ENCODE measurements around the gene LMAN1L.

DNA sequence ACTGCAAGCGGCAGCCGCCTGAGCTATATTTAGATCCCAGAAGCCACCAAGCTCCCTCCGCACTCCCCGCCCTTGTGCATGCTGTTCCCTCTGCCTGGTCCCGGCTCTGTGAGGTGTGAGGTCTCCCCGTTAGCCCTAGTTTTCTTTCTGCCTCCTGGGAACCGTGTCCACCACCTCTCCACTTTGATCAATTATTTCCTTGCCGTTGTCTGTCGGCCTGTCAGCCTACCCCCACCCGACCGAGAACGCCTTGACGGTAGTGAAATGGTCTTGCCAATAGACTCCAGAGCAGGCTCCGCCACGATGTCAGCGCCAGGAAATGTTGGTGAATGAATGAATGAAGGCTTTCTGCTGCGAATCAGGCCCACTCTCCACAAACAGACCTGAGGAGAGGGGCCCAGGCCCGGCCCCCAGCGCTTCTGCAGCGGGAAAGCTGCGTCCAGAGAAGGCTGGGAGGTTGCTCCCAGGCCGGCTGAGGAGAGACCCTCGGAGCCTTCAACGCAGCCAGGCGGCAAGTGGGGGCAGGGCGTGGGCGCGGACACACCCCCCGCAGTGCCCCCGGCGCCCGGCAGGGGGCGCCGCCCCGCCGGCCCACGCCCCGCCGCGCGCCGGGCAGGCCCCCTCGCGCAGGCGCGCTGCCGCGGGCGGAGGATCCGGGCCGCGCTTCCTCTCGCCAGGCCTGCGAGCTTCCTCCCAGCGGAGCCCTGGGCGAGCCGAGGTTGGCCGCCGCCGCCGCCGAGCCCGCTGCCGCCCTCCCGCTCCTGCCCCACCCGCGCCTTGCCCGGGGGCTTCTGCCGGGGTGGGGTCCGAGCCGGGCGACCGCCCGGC, 31.0 kb upstream of the LMAN1L start, which contains the start of gene CSK:
- TF ChIP-seq, protein P1, sequence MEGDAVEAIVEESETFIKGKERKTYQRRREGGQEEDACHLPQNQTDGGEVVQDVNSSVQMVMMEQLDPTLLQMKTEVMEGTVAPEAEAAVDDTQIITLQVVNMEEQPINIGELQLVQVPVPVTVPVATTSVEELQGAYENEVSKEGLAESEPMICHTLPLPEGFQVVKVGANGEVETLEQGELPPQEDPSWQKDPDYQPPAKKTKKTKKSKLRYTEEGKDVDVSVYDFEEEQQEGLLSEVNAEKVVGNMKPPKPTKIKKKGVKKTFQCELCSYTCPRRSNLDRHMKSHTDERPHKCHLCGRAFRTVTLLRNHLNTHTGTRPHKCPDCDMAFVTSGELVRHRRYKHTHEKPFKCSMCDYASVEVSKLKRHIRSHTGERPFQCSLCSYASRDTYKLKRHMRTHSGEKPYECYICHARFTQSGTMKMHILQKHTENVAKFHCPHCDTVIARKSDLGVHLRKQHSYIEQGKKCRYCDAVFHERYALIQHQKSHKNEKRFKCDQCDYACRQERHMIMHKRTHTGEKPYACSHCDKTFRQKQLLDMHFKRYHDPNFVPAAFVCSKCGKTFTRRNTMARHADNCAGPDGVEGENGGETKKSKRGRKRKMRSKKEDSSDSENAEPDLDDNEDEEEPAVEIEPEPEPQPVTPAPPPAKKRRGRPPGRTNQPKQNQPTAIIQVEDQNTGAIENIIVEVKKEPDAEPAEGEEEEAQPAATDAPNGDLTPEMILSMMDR (optimal IDR thresholded peaks at IDR 0.05 in 1 of 3, IDR thresholded peaks at IDR 0.05 in 1 of 3, conservative IDR thresholded peaks at IDR 0.05 in 1 of 3; ENCODE audit: extremely low read depth in 1 of 3, insufficient read depth in 2 of 3, low read length in 3 of 3) = peak in 2 of 3 experiments; percentile 57 to 62
- no peak for TF ChIP-seq EZH2 (IDR thresholded peaks at IDR 0.05; ENCODE audit: low read length)
